Natural killer cell (primary cell): ENCODE results near the gene PLEKHO2. TPM values are rescaled to one million over a fixed set of nuclear protein-coding genes. Genes with fewer than 3 reads are reported as not detected.

Experiments
- ATAC-seq, 3 donors: fragments of 150-1000 bp in 2 of 3; fragments of 200-7000 bp in 1 of 3; cut with Tn5 transposase; 1 replicate in 1 of 3; 2 replicates in 2 of 3; pipeline ENCODE4 v1.10.0; 2021; ENCODE audit warnings: mild to moderate bottlenecking in 2 of 3, moderate library complexity in 2 of 3
- DNase-seq, 2 donors: peaks; one replicate each; pipeline versions ENCODE4 v3.0.0 to v3.0.0-alpha.2; 2013 to 2021; ENCODE audit warnings: mixed read lengths in 1 of 2
- H3K27ac ChIP-seq: one replicate; pipeline ENCODE4 v1.5.1; 2013; ENCODE audit warnings: mild to moderate bottlenecking, low read length
- H3K27me3 ChIP-seq: one replicate; pipeline ENCODE4 v1.6.1; 2013; ENCODE audit warnings: low read length; ENCODE audit not compliant: control insufficient read depth, insufficient read depth
- H3K36me3 ChIP-seq: one replicate; pipeline ENCODE4 v1.6.1; 2013; ENCODE audit warnings: low read length; ENCODE audit not compliant: control insufficient read depth, insufficient read depth
- H3K4me1 ChIP-seq: one replicate; pipeline ENCODE4 v1.6.1; 2013; ENCODE audit warnings: low read length; ENCODE audit not compliant: control insufficient read depth, insufficient read depth
- H3K4me3 ChIP-seq: one replicate; pipeline ENCODE4 v1.5.1; 2013; ENCODE audit warnings: low read length
- H3K9me3 ChIP-seq: one replicate; pipeline ENCODE4 v1.6.1; 2013; ENCODE audit warnings: low read length; ENCODE audit not compliant: control insufficient read depth, insufficient read depth
- H3K27ac Mint-ChIP-seq, 2 donors: one replicate each; pipeline ENCODE4 v1.8.0; 2022; ENCODE audit warnings: mild to moderate bottlenecking in 2 of 2, mixed read lengths in 2 of 2, moderate library complexity in 1 of 2
- H3K27me3 Mint-ChIP-seq, 2 donors: one replicate each; pipeline ENCODE4 v1.8.0; 2022; ENCODE audit warnings: low read depth in 2 of 2, mixed read lengths in 2 of 2
- H3K36me3 Mint-ChIP-seq: one replicate; pipeline ENCODE4 v1.8.0; 2022; ENCODE audit warnings: mixed read lengths
- H3K4me1 Mint-ChIP-seq, 2 donors: one replicate each; pipeline ENCODE4 v1.8.0; 2022; ENCODE audit warnings: mixed read lengths in 2 of 2
- H3K4me3 Mint-ChIP-seq: one replicate; pipeline ENCODE4 v1.8.0; 2022; ENCODE audit warnings: mild to moderate bottlenecking, moderate library complexity, mixed read lengths
- H3K9me3 Mint-ChIP-seq, 2 donors: one replicate each; pipeline ENCODE4 v1.8.0; 2022; ENCODE audit warnings: mixed read lengths in 2 of 2
- CTCF ChIP-seq: fragments of 200-600 bp; IDR thresholded peaks from one replicate; pipeline ENCODE4 v1.8.0; 2022; ENCODE audit warnings: antibody characterized with exemption
- WGBS: methylation state at CpG from one replicate; pipeline ENCODE4 v1.1.7; 2013; ENCODE audit warnings: missing lambda C conversion rate; ENCODE audit not compliant: insufficient coverage; 5-methylcytosine and 5-hydroxymethylcytosine counted together
- intact Hi-C: fragments of 100-400 bp; cut with micrococcal nuclease; formaldehyde crosslinking; loops from one replicate; pipeline ENCODE4 v1.14.2; 2022
- total RNA-seq, 4 donors: library from RNA; stranded (reverse); fragments of 120-200 nt in 1 of 4; gene quantifications; one replicate each; pipeline versions ENCODE4 v1.2.3 to v1.2.4, GENCODE V29; 2013 to 2022

PLEKHO2 gene
- total RNA-seq, 3 donors from 2014 or later (not counting 1 experiment from before 2014, with no cell fraction given): 35.3 to 53.4 (median 49.8) TPM

- Histone ChIP-seq H3K4me1 (peaks cover 70% of the 10 kb centered on the region), H3K27me3 (no peaks in the 10 kb centered on the region), H3K36me3 (peaks cover 32% of the 10 kb centered on the region), H3K4me3 (no peak overlapping the region), H3K27ac (peak overlapping the region; percentile 31), H3K9me3 (no peaks in the 10 kb centered on the region)
- DNase-seq (no peak), ATAC-seq (no peak)
- intact Hi-C loops: loop anchor here (2.0 kb wide), 1 partner anchor 35 kb away; no protein-coding TSS in a partner anchor
- H3K9me3 Mint-ChIP-seq: no peaks in the 10 kb centered on the region
- peak overlapping the region; percentile 86 to 89 for H3K27ac Mint-ChIP-seq
- no peaks in the 10 kb centered on the region for H3K27me3 Mint-ChIP-seq
- no peaks in the 10 kb centered on the region for H3K36me3 Mint-ChIP-seq
- no peak for TF ChIP-seq CTCF
- WGBS: 86% methylated on average over 8 of the region's 8 CpGs
- peak overlapping the region; percentile 77 for H3K4me3 Mint-ChIP-seq
- H3K4me1 Mint-ChIP-seq: peaks cover 75 to 77% of the 10 kb centered on the region in 2 donors
Measured at GRCh38 chr15:64847876-64848716, 6.4 kb downstream of the PLEKHO2 start.

GRCh38 chr15:64850778-64851502 is 9.2 kb downstream of the PLEKHO2 start:
- intact Hi-C loops: no loop called here
- no peaks in the 10 kb centered on the region for H3K9me3 ChIP-seq
- ATAC-seq (no peak), DNase-seq (no peak)
- no peak for TF ChIP-seq CTCF
- no peaks in the 10 kb centered on the region for H3K27me3 ChIP-seq
- 76% methylated on average over 4 of the region's 4 CpGs for WGBS
- H3K4me3 ChIP-seq: no peak overlapping the region
- H3K27me3 Mint-ChIP-seq: no peaks in the 10 kb centered on the region
- peaks cover 60% of the 10 kb centered on the region for H3K4me1 ChIP-seq
- no peaks in the 10 kb centered on the region for H3K9me3 Mint-ChIP-seq
- H3K36me3 ChIP-seq: peaks cover 55% of the 10 kb centered on the region
- H3K4me1 Mint-ChIP-seq: peaks cover 64 to 66% of the 10 kb centered on the region in 2 donors
- H3K27ac Mint-ChIP-seq: peak overlapping the region; percentile 42 to 72
- H3K27ac ChIP-seq: no peak overlapping the region
- H3K36me3 Mint-ChIP-seq: no peaks in the 10 kb centered on the region
- H3K4me3 Mint-ChIP-seq: no peak overlapping the region

GRCh38 chr15:64851503-64851840 is 9.8 kb downstream of the PLEKHO2 start:
- no peak overlapping the region for H3K4me3 Mint-ChIP-seq
- no peaks in the 10 kb centered on the region for H3K27me3 Mint-ChIP-seq
- WGBS: 81% methylated on average over 6 of the region's 6 CpGs
- no peaks in the 10 kb centered on the region for H3K36me3 Mint-ChIP-seq
- no peaks in the 10 kb centered on the region for H3K9me3 ChIP-seq
- H3K36me3 ChIP-seq: peaks cover 60% of the 10 kb centered on the region
- no peaks in the 10 kb centered on the region for H3K9me3 Mint-ChIP-seq
- ATAC-seq (no peak), DNase-seq (no peak)
- H3K4me3 ChIP-seq: no peak overlapping the region
- no peaks in the 10 kb centered on the region for H3K27me3 ChIP-seq
- H3K27ac ChIP-seq: no peak overlapping the region
- peaks cover 60% of the 10 kb centered on the region for H3K4me1 ChIP-seq
- H3K4me1 Mint-ChIP-seq: peaks cover 64 to 66% of the 10 kb centered on the region in 2 donors
- peak overlapping the region; percentile 42 to 72 for H3K27ac Mint-ChIP-seq
- no peak for TF ChIP-seq CTCF
- intact Hi-C loops: no loop called here
